HG02943 (cell line): ENCODE results near the gene FGF12.
"Not testable (repeated sequence)": the region's sequence is repeated elsewhere in the genome, so short reads cannot be mapped to it uniquely, and the experiment has no call there.

Experiments
- ATAC-seq: cut with Tn5 transposase; IDR thresholded peaks from one replicate; pipeline ENCODE4 v1.9.1; 2021; ENCODE audit warnings: mild to moderate bottlenecking, low read depth, moderate library complexity; ENCODE audit not compliant: unreplicated experiment

Gene FGF12

GRCh38 chr3:192607798-192608197 is 119.5 kb downstream of the FGF12 start:
- no peak for ATAC-seq

GRCh38 chr3:192597913-192598312 is 129.4 kb downstream of the FGF12 start:
- ATAC-seq = no peak

GRCh38 chr3:192597506-192597905 is 129.8 kb downstream of the FGF12 start:
- ATAC-seq = no peak

- no peak for ATAC-seq
Measured at GRCh38 chr3:192578729-192579128, 148.6 kb downstream of the FGF12 start.

- no peak for ATAC-seq
Measured at GRCh38 chr3:192577811-192578210, 149.5 kb downstream of the FGF12 start.

DNA sequence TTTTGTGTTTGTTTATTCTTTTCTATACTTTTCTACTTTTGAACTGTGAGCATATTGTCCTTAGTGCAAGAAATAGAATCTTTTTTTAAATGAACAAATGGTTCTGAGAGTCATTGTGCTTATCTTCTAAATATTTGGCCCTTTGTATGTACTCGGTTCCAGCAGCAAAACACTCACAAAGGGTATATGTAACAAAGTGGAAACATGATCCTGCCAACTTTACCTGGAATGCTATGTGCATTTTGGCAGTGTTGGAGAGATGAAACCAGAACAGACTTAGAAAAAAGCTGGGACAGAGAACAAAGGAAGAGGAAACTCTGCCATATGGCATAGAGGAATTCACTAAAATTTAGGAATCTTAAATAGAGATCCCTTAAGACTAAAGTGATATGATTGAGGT is 150.1 kb downstream of the FGF12 start:
- no peak for ATAC-seq

DNA sequence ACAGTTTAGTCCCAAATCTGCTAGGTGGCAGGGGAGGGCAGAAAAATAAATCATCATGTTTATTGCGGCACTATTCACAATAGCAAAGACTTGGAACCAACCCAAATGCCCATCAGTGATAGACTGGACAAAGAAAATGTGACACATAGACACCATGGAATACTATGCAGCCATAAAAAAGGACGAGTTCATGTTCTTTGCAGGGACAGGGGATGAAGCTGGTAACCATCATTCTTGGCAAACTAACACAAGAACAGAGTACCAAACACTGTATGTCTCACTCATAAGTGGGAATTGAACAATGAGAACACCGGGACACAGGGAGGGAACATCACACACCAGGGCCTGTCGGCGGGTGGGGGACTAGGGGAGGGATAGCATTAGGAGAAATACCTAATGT is 150.6 kb downstream of the FGF12 start:
- not testable (repeated sequence) for ATAC-seq

GRCh38 chr3:192575879-192576506 is 151.3 kb downstream of the FGF12 start:
- no peak for ATAC-seq

GRCh38 chr3:192573240-192573639 is 154.1 kb downstream of the FGF12 start:
- no peak for ATAC-seq

GRCh38 chr3:192570821-192571791 is 156.2 kb downstream of the FGF12 start:
- ATAC-seq = no peak

DNA sequence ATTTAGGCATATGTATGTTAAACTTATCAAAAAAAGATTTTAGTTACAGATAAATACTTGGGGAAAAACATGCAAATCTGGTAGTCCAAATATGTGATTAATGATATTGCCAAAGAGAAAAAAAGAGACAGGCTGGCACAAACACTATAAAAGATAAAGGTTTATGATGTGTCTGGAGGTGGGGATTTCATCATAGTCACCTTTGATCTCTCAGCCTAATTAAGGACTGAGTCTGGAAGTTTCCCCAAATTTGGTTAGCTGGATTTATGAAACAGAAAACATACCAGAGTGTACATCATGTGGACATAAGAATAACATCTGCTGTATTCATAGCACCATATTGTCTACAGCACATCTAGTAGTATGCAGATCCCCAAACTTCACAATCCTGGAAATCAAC is 157.0 kb downstream of the FGF12 start:
- no peak for ATAC-seq

- peak; percentile 83 for ATAC-seq
Measured at GRCh38 chr3:192566706-192567290, 160.5 kb downstream of the FGF12 start.

GRCh38 chr3:192564611-192565010 is 162.7 kb downstream of the FGF12 start:
- no peak for ATAC-seq

GRCh38 chr3:192563417-192563816 is 163.9 kb downstream of the FGF12 start:
- no peak for ATAC-seq

GRCh38 chr3:192553707-192554106 is 173.6 kb downstream of the FGF12 start:
- ATAC-seq = no peak

- ATAC-seq = no peak
Measured at GRCh38 chr3:192550356-192550755, 177.0 kb downstream of the FGF12 start.

GRCh38 chr3:192545333-192545732 is 182.0 kb downstream of the FGF12 start:
- no peak for ATAC-seq

GRCh38 chr3:192543163-192543562 is 184.2 kb downstream of the FGF12 start:
- no peak for ATAC-seq

GRCh38 chr3:192516820-192517219 is 210.5 kb downstream of the FGF12 start:
- no peak for ATAC-seq

GRCh38 chr3:192515664-192516045 is 211.7 kb downstream of the FGF12 start:
- no peak for ATAC-seq
